NCI-H2107 treated with DMSO at 0.1 percent for 48 hours (cell line): ENCODE results near the gene NLRX1.
"Not testable (repeated sequence)": the region's sequence is repeated elsewhere in the genome, so short reads cannot be mapped to it uniquely, and the experiment has no call there.

Experiments used
- DNase-seq: peaks from one replicate; lab custom pipeline; 2025; ENCODE audit not compliant: unreplicated experiment; lab: John Stamatoyannopoulos, UW

NLRX1 gene

DNA sequence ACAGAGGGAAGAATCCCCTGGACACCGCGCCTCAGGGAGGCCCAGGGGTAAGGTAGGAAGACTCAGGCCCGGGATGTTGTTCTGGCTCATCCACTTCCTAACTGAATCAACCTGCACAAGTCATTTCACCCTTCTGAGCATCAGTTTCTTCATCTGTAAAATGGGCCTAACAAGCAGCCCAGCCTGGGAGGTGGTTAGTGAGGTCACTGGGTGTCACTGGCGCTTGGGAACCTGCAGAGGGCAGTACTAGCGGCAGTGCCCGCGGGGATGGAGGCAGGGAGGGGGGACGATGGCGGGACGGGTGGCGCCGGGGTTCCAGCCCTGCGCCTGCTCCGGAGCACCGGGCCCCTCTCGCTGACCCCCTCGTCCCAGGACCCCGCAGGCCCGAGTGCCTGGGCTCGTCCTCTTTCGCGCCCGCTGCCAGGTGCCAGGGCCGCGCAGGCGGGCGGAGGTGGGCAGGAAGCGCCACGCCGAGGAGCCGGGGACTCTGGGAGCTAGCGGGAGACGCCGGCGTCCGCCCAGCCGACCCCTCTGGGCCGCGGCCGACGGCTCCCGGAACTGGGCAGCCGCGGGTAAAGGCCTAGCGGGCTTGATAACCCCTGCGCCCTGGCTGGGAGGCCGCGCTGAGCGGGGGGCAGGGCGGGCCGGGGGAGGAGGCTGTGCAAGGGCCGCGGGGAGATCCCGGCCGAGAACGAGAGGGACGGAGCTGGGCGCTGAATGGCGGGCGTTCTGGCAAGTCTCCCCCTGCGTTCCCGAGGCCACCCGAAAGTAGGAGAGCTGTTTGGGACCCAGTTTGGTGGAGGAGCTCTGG, at the start of gene NLRX1:
TSS of gene NLRX1 (plus strand) at position 255 of the 811 bp plus-strand sequence. CDS start 2,679 bp downstream, outside the sequence.
- peak; percentile 53 for DNase-seq

GRCh38 chr11:119118946-119119345, 49.6 kb upstream of the NLRX1 start:
- no peak for DNase-seq

DNA sequence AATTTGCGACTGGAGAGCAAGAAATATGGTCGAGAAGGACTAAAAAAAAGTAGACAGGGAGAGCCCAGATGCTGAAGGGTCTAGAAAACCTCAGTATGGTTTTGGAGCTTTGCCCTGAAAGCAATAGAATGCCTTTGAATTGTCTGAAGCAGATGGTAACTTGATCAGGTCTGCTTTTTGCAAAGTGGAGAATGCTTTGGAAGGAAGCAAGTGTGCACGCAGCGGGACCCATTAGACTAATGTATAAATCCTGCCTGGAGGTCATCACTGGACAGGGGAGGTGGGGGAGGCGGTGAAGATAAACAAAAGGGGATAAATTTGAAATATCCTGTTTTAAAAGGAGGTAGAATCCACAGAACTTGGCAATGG, 47.9 kb upstream of the NLRX1 start:
- DNase-seq: peak; percentile 91

- DNase-seq: peak; percentile 90
These were observed 47.3 kb upstream of the NLRX1 start, which contains the start of gene HINFP for GRCh38 chr11:119121008-119121810. HINFP (plus strand) TSS chr11:119121580; CDS start chr11:119126945, 5,365 bp downstream.

DNA sequence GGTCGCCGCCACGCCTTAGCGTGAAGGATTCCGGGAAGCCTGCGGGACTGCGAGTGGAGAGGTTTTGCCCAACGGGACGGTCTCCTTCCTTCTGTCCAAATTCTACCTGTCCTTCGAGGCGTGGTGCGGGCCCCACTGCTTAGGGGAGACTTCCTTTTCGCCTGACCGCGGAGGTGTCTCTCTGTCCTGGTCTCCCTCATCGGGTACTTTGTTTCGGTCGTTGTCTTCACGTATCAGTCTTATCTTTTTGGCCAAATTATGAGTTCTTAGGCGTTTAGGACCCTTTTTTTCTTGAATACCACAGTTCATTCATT, 46.8 kb upstream of the NLRX1 start:
- DNase-seq: no peak

GRCh38 chr11:119125821-119126220, 42.7 kb upstream of the NLRX1 start:
- DNase-seq: no peak

DNA sequence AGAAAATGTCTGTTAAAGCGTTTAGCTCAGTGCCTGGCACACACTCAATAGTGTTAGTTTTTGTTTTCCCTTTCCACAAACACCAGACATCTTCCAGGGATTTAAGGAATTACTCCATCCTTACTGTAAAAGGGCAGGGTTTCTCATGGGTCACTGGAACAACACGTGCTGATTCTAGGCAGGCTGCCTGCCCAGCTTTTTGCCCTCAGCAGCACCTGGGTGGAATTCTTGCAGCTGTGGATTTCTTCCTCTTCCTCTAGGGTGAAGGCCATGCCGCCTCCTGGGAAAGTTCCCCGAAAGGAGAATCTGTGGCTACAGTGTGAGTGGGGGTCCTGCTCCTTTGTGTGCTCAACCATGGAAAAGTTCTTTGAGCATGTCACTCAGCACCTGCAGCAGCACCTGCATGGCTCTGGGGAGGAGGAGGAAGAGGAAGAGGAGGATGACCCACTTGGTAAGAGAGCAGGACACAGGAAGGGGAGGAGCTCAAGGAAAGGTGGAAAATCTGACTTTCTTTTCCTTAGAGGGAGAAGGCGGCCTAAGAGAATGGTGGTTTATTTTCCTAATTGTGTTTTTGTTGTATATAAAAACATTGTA, 41.8 kb upstream of the NLRX1 start:
- DNase-seq: no peak

GRCh38 chr11:119130662-119131061, 37.9 kb upstream of the NLRX1 start:
- DNase-seq: no peak

DNA sequence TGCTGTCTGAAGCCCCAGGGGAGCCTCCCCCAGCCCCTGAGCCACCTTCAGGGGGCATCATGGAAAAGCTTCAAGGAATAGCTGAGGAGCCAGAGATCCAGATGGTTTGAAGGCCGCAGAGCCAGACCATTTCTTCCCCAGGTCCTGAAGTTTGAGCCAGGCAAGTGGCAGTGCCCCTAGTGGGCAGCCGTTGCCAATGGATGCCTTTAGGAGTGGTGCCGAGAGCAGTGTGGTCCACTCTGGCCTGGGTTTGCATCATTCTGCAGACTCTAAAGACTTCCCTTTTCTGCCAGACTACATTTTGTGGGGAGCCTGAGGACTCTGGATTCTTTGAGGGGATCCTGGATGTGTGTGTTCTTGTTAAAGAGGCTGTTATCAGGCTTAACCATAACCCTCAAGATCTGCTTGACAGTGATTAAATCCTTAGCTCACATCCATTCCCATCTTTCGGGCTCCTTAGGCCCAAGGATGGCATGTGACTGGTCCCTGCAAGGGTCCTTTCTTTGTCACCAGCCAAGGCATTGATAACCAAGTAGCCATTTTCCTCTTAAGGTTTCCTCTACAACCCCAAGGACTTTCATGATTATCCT, 34.0 kb upstream of the NLRX1 start:
- no peak for DNase-seq

- DNase-seq: not testable (repeated sequence)
These were observed 29.2 kb upstream of the NLRX1 start for GRCh38 chr11:119139276-119139675.

DNA sequence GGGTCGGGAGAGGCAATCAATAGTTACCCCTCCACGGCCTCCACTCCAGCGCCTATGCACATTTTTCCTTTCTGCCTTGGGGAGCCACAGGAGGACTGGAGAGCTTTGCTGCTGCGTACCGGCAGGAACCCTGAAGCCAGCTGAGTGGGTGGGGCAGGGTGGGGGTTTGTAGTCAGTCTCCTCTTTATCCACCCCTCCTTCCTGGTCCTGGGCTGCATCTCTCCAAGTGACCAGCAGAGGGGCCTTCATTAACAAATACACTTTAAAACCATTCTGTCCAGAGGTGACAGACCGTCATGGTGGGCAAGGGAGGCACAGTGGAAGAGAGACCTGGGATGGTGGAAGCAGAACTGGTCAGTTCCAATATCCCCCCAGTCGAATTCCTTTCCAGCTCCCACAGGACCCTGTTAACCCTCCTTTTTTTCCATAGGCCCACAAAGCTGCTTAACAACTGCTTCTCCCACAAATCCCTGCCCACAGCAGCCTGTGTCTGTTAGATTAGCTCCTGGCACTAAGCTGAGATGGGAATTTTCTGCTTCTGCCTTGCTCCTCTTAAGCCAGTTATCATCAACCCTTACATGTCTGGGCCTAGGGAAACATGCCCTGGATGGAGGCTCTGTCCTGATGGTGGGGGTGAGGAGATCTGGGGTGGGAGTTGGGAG, 23.6 kb upstream of the NLRX1 start:
- DNase-seq: no peak

GRCh38 chr11:119145551-119145950, 23.0 kb upstream of the NLRX1 start:
- no peak for DNase-seq

DNA sequence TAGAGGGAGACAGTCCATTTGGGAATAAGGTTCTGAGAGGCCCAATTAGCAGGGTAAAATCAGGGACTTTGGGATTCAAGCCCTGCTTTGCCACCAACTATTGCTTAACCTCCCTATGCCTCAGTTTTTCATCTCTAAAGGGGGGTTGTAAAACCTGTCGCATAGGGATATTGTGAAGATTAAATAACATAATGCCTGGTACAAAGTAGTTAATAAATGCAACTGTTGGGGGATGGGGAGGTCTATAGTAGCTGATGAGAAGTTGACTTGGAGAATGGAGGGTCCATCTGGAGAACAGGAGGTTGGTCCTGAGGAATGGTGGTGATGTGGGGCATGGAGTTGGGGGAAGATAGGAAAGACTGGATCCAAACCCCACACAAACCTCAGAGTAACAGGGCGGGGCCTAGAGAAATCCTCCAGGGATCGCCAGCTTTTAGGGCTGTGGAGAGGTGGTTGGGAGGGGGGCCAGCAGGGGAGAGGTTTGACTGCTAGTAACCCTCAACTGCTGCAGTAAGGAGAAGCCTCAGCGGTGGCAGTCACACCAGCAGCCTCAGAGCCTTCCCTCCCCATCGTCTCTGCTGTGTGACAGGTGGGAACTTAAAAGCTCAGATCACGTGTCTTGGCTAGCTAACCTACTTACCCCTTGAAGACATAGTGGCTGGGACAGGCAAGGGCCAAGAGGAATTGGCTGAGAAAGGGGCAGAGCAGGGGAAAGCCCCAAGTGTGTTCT, 20.8 kb upstream of the NLRX1 start:
- DNase-seq: peak; percentile 28

DNA sequence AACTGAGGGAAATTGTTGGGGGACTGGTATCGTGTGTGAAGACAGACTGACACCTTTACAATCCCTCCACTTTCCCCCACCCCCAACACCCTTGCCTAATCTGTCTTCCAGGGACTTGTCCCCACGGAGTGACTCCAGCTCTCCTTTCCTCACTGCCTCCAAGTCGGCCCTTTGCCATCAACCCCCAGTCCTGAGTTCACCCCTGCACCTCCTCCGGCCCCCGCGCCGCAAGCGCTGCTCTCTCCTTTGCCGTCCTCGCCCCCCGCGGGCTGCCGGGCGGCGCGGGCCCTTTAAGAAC, 19.9 kb upstream of the NLRX1 start:
- DNase-seq: no peak

GRCh38 chr11:119149018-119149785, 19.3 kb upstream of the NLRX1 start, which contains the start of gene ABCG4:
ABCG4 (plus strand) TSS chr11:119149052; CDS start chr11:119149966, 914 bp downstream.
- DNase-seq: no peak

- no peak for DNase-seq
These were observed 18.7 kb upstream of the NLRX1 start for GRCh38 chr11:119149786-119150275.

DNA sequence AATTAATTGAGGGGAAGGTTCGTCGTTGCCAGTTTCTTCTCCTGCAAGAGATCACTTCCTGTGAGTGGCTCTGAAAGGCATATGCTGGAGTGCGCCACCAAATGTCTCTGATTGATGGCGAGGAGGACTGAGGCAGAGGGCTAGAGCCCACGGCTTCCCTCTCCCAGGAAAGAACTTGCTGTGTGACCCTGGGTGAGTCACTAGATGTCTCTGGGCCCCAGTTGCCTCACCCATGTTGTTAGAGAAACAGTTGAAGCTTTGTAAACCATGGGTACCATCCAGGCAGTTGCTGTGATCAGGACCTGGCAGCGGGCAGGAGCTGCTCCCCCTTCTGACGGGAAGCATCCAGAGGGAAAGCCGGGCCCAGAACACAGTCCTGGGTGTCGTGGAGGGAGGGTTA, 16.5 kb upstream of the NLRX1 start:
- no peak for DNase-seq

GRCh38 chr11:119152604-119153003, 15.9 kb upstream of the NLRX1 start:
- DNase-seq: no peak

GRCh38 chr11:119153049-119153818, 15.3 kb upstream of the NLRX1 start:
- no peak for DNase-seq
